HCT116 (cell line): Measurements from ENCODE around the gene SEMA5A. TPM values are rescaled to one million over a fixed set of nuclear protein-coding genes. Genes with fewer than 3 reads are reported as not detected.

Experiments
- ATAC-seq: fragments of 200-7000 bp; cut with Tn5 transposase; 2 replicates; pipeline ENCODE4 v1.9.1; 2020; ENCODE audit warnings: mild to moderate bottlenecking, moderate library complexity
- BruUV-seq: library from RNA; stranded (reverse); fragments of 400-500 nt; replicated peaks from 2 replicates; lab custom pipeline; 2021; lab: Mats Ljungman, UMichigan
- CTCF ChIA-PET: fragments of 300-600 bp; sonication (Branson Sonifier 250); formaldehyde crosslinking; loops from one replicate; lab custom pipeline; 2021; ENCODE audit warnings: antibody characterized with exemption; lab: Charles Lee
- POLR2A ChIA-PET: fragments of 300-600, 350-600 bp; sonication (Branson Sonifier 250); formaldehyde crosslinking; loops from one replicate; lab custom pipeline; 2021; ENCODE audit warnings: antibody characterized with exemption; lab: Charles Lee
- RAD21 ChIA-PET, 2 experiments: fragments of 300-600 bp; sonication (Branson Sonifier 250); formaldehyde crosslinking; loops; one replicate each; lab custom pipeline; 2023; ENCODE audit warnings: low total read pairs in 2 of 2; ENCODE audit not compliant: uncharacterized antibody in 2 of 2, unreplicated experiment in 2 of 2, low non-redundant PET in 1 of 2; lab: Charles Lee
- DNase-seq: peaks from one replicate; pipeline ENCODE4 v3.0.0-alpha.2; 2010; ENCODE audit warnings: low read depth, low spot score
- H2AFZ ChIP-seq: fragments of 200-600 bp; shearing (Covaris generic), sonication (generic); 2 replicates; pipeline ENCODE4 v1.6.1; 2017; ENCODE audit warnings: low read depth, mixed run types, mixed read lengths, antibody characterized with exemption, low read length; ENCODE audit not compliant: poor library complexity, severe bottlenecking
- H3K27ac ChIP-seq: 2 replicates; pipeline ENCODE4 v1.5.1; 2012; ENCODE audit warnings: low read depth, low read length
- H3K27me3 ChIP-seq: fragments of 200-600 bp; sonication (generic); 2 replicates; pipeline ENCODE4 v1.6.1; 2016; ENCODE audit warnings: mixed run types, low read length, mixed read lengths; ENCODE audit not compliant: insufficient read depth
- H3K36me3 ChIP-seq, 2 experiments: fragments of 200-500 bp in 1 of 2; fragments of 200-600 bp in 1 of 2; sonication (Bioruptor generic) in 1 of 2; sonication (generic) in 1 of 2; 2 replicates each; pipeline versions ENCODE4 v1.5.1 to v1.6.1; 2014 to 2016; ENCODE audit warnings: low read length in 2 of 2, inconsistent platforms in 1 of 2, mixed read lengths in 1 of 2, mixed run types in 1 of 2; ENCODE audit not compliant: insufficient read depth in 2 of 2, control insufficient read depth in 1 of 2
- H3K4me1 ChIP-seq, 2 experiments: fragments of 200-600 bp in 1 of 2; sonication (generic) in 1 of 2; 2 replicates each; pipeline versions ENCODE4 v1.5.1 to v1.6.1; 2012 to 2017; ENCODE audit warnings: low read length in 2 of 2, inconsistent platforms in 1 of 2, mild to moderate bottlenecking in 1 of 2, mixed read lengths in 1 of 2, mixed run types in 1 of 2, moderate library complexity in 1 of 2; ENCODE audit not compliant: insufficient read depth in 2 of 2, control insufficient read depth in 1 of 2
- H3K4me2 ChIP-seq: fragments of 200-600 bp; sonication (generic); 2 replicates; pipeline ENCODE4 v1.6.1; 2017; ENCODE audit warnings: mixed run types, low read length, mixed read lengths
- H3K4me3 ChIP-seq, 2 experiments: fragments of 200-600 bp in 1 of 2; sonication (generic) in 1 of 2; replicated peaks in 1 of 2; 2 replicates each; pipeline ENCODE4 v1.5.1; 2011 to 2016; ENCODE audit warnings: low read length in 2 of 2, control low read depth in 1 of 2, low read depth in 1 of 2, mild to moderate bottlenecking in 1 of 2, mixed read lengths in 1 of 2, mixed run types in 1 of 2
- H3K79me2 ChIP-seq: fragments of 200-600 bp; sonication (generic); 2 replicates; pipeline ENCODE4 v1.6.1; 2017; ENCODE audit warnings: mild to moderate bottlenecking, mixed run types, low read length, moderate library complexity, mixed read lengths; ENCODE audit not compliant: insufficient read depth
- H3K9ac ChIP-seq: fragments of 200-600 bp; sonication (generic); 2 replicates; pipeline ENCODE4 v1.6.1; 2016; ENCODE audit warnings: low read length, mixed read lengths
- H3K9me2 ChIP-seq: fragments of 200-600 bp; sonication (generic), shearing (Covaris generic); 2 replicates; pipeline ENCODE4 v1.6.1; 2017; ENCODE audit warnings: mixed run types, mild to moderate bottlenecking, moderate library complexity; ENCODE audit not compliant: insufficient read depth
- H3K9me3 ChIP-seq, 2 experiments: fragments of 200-500 bp in 1 of 2; fragments of 200-600 bp in 1 of 2; sonication (Bioruptor generic) in 1 of 2; sonication (generic) in 1 of 2; 2 replicates each; pipeline ENCODE4 v1.6.1; 2014 to 2017; ENCODE audit warnings: low read length in 2 of 2, mixed read lengths in 2 of 2, inconsistent platforms in 1 of 2, low read depth in 1 of 2, mild to moderate bottlenecking in 1 of 2, mixed run types in 1 of 2, moderate library complexity in 1 of 2; ENCODE audit not compliant: control insufficient read depth in 1 of 2, insufficient read depth in 1 of 2
- H4K20me1 ChIP-seq: fragments of 200-600 bp; sonication (generic), shearing (Covaris generic); 2 replicates; pipeline ENCODE4 v1.6.1; 2017; ENCODE audit warnings: mixed run types, mild to moderate bottlenecking, moderate library complexity; ENCODE audit not compliant: insufficient read depth
- ATF3 ChIP-seq: IDR thresholded peaks from 2 replicates; pipeline ENCODE4 v1.6.1; 2012
- CTCF ChIP-seq, 3 experiments: fragments of 200-600 bp in 1 of 3; sonication (generic) in 1 of 3; IDR thresholded peaks in 2 of 3; conservative IDR thresholded peaks in 1 of 3; 2 replicates each; pipeline ENCODE4 v1.5.1; 2012 to 2017; ENCODE audit warnings: low read depth in 2 of 3, low read length in 2 of 3, antibody characterized with exemption in 1 of 3, borderline replicate concordance in 1 of 3, control low read depth in 1 of 3, mild to moderate bottlenecking in 1 of 3, mixed read lengths in 1 of 3, mixed run types in 1 of 3, moderate library complexity in 1 of 3; ENCODE audit not compliant: insufficient read depth in 1 of 3
- EZH2 ChIP-seq: fragments of 200-600 bp; sonication (generic); IDR thresholded peaks from 2 replicates; pipeline ENCODE4 v1.6.1; 2017; ENCODE audit warnings: antibody characterized with exemption, mixed run types
- FOSL1 ChIP-seq: IDR thresholded peaks from 2 replicates; pipeline ENCODE4 v1.6.1; 2012; ENCODE audit warnings: low read depth
- POLR2AphosphoS5 ChIP-seq: IDR thresholded peaks from 2 replicates; pipeline ENCODE4 v1.6.1; 2011; ENCODE audit warnings: mild to moderate bottlenecking, low read depth, low read length, moderate library complexity
- REST ChIP-seq: IDR thresholded peaks from 2 replicates; pipeline ENCODE4 v1.6.1; 2012; ENCODE audit warnings: low read depth
- SRF ChIP-seq: IDR thresholded peaks from 2 replicates; pipeline ENCODE4 v1.6.1; 2012; ENCODE audit warnings: low read depth
- intact Hi-C: fragments of 100-400 bp; cut with micrococcal nuclease; formaldehyde crosslinking; loops from 2 replicates; pipeline ENCODE4 v1.10.0; 2022
- total RNA-seq: library from RNA; stranded (reverse); gene quantifications from one replicate; pipeline ENCODE4 v1.2.1, GENCODE V29; 2021; ENCODE audit not compliant: unreplicated experiment

SEMA5A gene
- total RNA-seq, 1 experiment from 2014 or later: 0.02 TPM

GRCh38 chr5:9370256-9370655 is 175.6 kb downstream of the SEMA5A start (continued):
- TF ChIP-seq EZH2 (no peak), POLR2AphosphoS5 (no peak)

GRCh38 chr5:9365512-9365911 is 180.4 kb downstream of the SEMA5A start:
- H2AFZ ChIP-seq: no peak overlapping the region
- POLR2A ChIA-PET: no interaction called here

More at GRCh38 chr5:9365512-9365911, 180.4 kb downstream of the SEMA5A start:
- RAD21 ChIA-PET: no interaction called here
- H3K27me3 ChIP-seq: no peaks in the 10 kb centered on the region
- no peak for DNase-seq
- H4K20me1 ChIP-seq: no peaks in the 10 kb centered on the region
- intact Hi-C loops: no loop called here
- no TSS peak for BruUV-seq
- H3K27ac ChIP-seq: no peak overlapping the region
- H3K36me3 ChIP-seq: no peaks in the 10 kb centered on the region
- no peak for ATAC-seq
- TF ChIP-seq SRF (no peak), ATF3 (no peak), FOSL1 (no peak), REST (no peak), CTCF (IDR thresholded peaks at IDR 0.05 in 2 of 3, conservative IDR thresholded peaks at IDR 0.05 in 1 of 3; ENCODE audit: borderline replicate concordance in 1 of 3, insufficient read depth in 1 of 3, low read depth in 2 of 3, low read length in 2 of 3) (no peak)
- TF ChIP-seq, all 23 proteins: peak for 0
- no peaks in the 10 kb centered on the region for H3K9me2 ChIP-seq
- H3K9ac ChIP-seq: no peak overlapping the region
- CTCF ChIA-PET: no interaction called here
- no peak overlapping the region for H3K4me3 ChIP-seq
- H3K79me2 ChIP-seq: no peaks in the 10 kb centered on the region
- no peak overlapping the region for H3K4me2 ChIP-seq
- peaks cover 3 to 16% of the 10 kb centered on the region in 2 experiments; a peak in 2 of 4 replicates for H3K9me3 ChIP-seq
- H3K4me1 ChIP-seq: no peaks in the 10 kb centered on the region
